GM23338 (cell line): ENCODE data around the gene SH2D3C. TPM values are rescaled to one million over a fixed set of nuclear protein-coding genes. Genes with fewer than 3 reads are reported as not detected.
A peak's percentile ranks its signal among the peaks of the same experiment; 100 is the strongest.

Experiments used
- ATAC-seq: fragments of 200-7000 bp; cut with Tn5 transposase; 3 replicates; pipeline ENCODE4 v1.9.1; 2020
- DNase-seq: peaks from one replicate; pipeline ENCODE4 v3.0.0-alpha.2; 2015; ENCODE audit warnings: low spot score
- H2AFZ ChIP-seq: fragments of 200-600 bp; sonication (generic); 2 replicates; pipeline ENCODE4 v1.8.0; 2016; ENCODE audit warnings: antibody characterized with exemption, mild to moderate bottlenecking, moderate library complexity
- H3F3A ChIP-seq: fragments of 200-600 bp; sonication (generic); replicated peaks from 2 replicates; pipeline ENCODE4 v1.8.0; 2017; ENCODE audit warnings: antibody characterized with exemption, mixed run types, low read depth
- H3K27ac ChIP-seq: fragments of 200-600 bp; sonication (generic); 2 replicates; pipeline ENCODE4 v1.6.1; 2016; ENCODE audit warnings: low read depth
- H3K27me3 ChIP-seq: fragments of 200-600 bp; sonication (generic); 2 replicates; pipeline ENCODE4 v1.8.0; 2016; ENCODE audit warnings: mild to moderate bottlenecking, mixed run types, moderate library complexity; ENCODE audit not compliant: insufficient read depth
- H3K36me3 ChIP-seq: fragments of 200-600 bp; sonication (generic); 2 replicates; pipeline ENCODE4 v1.8.0; 2016; ENCODE audit warnings: mild to moderate bottlenecking; ENCODE audit not compliant: insufficient read depth
- H3K4me1 ChIP-seq: fragments of 200-600 bp; sonication (generic); 2 replicates; pipeline ENCODE4 v1.8.0; 2016; ENCODE audit warnings: mild to moderate bottlenecking, moderate library complexity; ENCODE audit not compliant: insufficient read depth
- H3K4me2 ChIP-seq: fragments of 200-600 bp; sonication (generic); 2 replicates; pipeline ENCODE4 v1.7.1; 2017; ENCODE audit warnings: mixed run types
- H3K4me3 ChIP-seq: fragments of 200-600 bp; sonication (generic); 2 replicates; pipeline ENCODE4 v1.6.1; 2016; ENCODE audit warnings: mixed run types
- H3K79me2 ChIP-seq: fragments of 200-600 bp; sonication (generic); replicated peaks from 2 replicates; pipeline ENCODE4 v1.8.0; 2017; ENCODE audit warnings: mild to moderate bottlenecking; ENCODE audit not compliant: insufficient read depth
- H3K9me2 ChIP-seq: fragments of 200-600 bp; sonication (generic); 2 replicates; pipeline ENCODE4 v1.8.0; 2017; ENCODE audit not compliant: insufficient read depth
- H4K20me1 ChIP-seq: fragments of 200-600 bp; sonication (generic); replicated peaks from 2 replicates; pipeline ENCODE4 v1.8.0; 2017; ENCODE audit warnings: mild to moderate bottlenecking; ENCODE audit not compliant: insufficient read depth
- H3K27ac Mint-ChIP-seq: 2 replicates; pipeline ENCODE4 v1.8.0; 2020; ENCODE audit warnings: inconsistent platforms, mild to moderate bottlenecking, moderate library complexity, mixed read lengths
- H3K27me3 Mint-ChIP-seq: 3 replicates; pipeline ENCODE4 v1.8.0; 2022; ENCODE audit warnings: low read depth, mild to moderate bottlenecking, moderate library complexity, mixed read lengths, inconsistent platforms; ENCODE audit not compliant: insufficient read depth, poor library complexity
- H3K36me3 Mint-ChIP-seq: 3 replicates; pipeline ENCODE4 v1.8.0; 2021; ENCODE audit warnings: low read depth, mild to moderate bottlenecking, inconsistent platforms, moderate library complexity, mixed read lengths
- H3K4me1 Mint-ChIP-seq: 3 replicates; pipeline ENCODE4 v1.8.0; 2020; ENCODE audit warnings: mild to moderate bottlenecking, inconsistent platforms, mixed read lengths
- H3K4me3 Mint-ChIP-seq: 3 replicates; pipeline ENCODE4 v1.8.0; 2021; ENCODE audit warnings: moderate library complexity, mild to moderate bottlenecking, inconsistent platforms, mixed read lengths
- H3K9me3 Mint-ChIP-seq: 3 replicates; pipeline ENCODE4 v1.8.0; 2020; ENCODE audit warnings: moderate library complexity, mild to moderate bottlenecking, inconsistent platforms, mixed read lengths
- CREB1 ChIP-seq: fragments of 250-450 bp; sonication (Bioruptor Pico); IDR thresholded peaks from 2 replicates; pipeline ENCODE4 v1.5.0; 2020; ENCODE audit warnings: low read depth, mild to moderate bottlenecking, moderate library complexity
- CTCF ChIP-seq, 2 experiments: fragments of 200-600 bp in 1 of 2; sonication (generic) in 1 of 2; conservative IDR thresholded peaks; 2 replicates each; pipeline versions ENCODE4 v1.5.1 to v1.6.1; 2016 to 2017; ENCODE audit warnings: antibody characterized with exemption in 2 of 2, low read depth in 2 of 2, mild to moderate bottlenecking in 2 of 2, moderate library complexity in 1 of 2
- ETS1 ChIP-seq: IDR thresholded peaks from 2 replicates; pipeline ENCODE4 v1.6.1; 2016; ENCODE audit warnings: antibody characterized with exemption
- EZH2phosphoT487 ChIP-seq: fragments of 200-600 bp; sonication (generic); IDR thresholded peaks from one replicate; pipeline ENCODE4 v1.8.1; 2018; ENCODE audit warnings: antibody characterized with exemption; ENCODE audit not compliant: unreplicated experiment
- NANOG ChIP-seq: IDR thresholded peaks from 2 replicates; pipeline ENCODE4 v1.6.1; 2016; ENCODE audit warnings: antibody characterized with exemption, borderline replicate concordance
- POLR2AphosphoS5 ChIP-seq: IDR thresholded peaks from 2 replicates; pipeline ENCODE4 v1.6.1; 2016; ENCODE audit warnings: antibody characterized with exemption, low read depth
- REST ChIP-seq: IDR thresholded peaks from one replicate; pipeline ENCODE4 v1.6.1; 2018; ENCODE audit warnings: antibody characterized with exemption; ENCODE audit not compliant: unreplicated experiment
- polyA plus RNA-seq: library from polyadenylated mRNA; unstranded; fragments of >200 nt; fragmentation: Nextera tagmentation; extraction: Ambion mirVana; gene quantifications from 2 replicates; pipeline ENCODE4 v1.2.1, GENCODE V29; 2016
- total RNA-seq: library from RNA; depleted of rRNA; stranded (reverse); fragments of >200 nt; shearing (Covaris generic); gene quantifications from 2 replicates; pipeline ENCODE4 v1.2.3, GENCODE V29; 2014

The SH2D3C gene
- total and polyA plus RNA-seq, 2 experiments from 2014 or later, result 4.2 to 4.5 TPM

GRCh38 chr9:127734747-127735529 lies 43.5 kb downstream of the SH2D3C start, which contains the start of gene TOR2A:
TOR2A (minus strand) TSS chr9:127735294; CDS start chr9:127735270, 24 bp downstream.
- Histone ChIP-seq H3K4me3 (peak within 1 kb of the TSS; percentile 91), H3K4me1 (peaks cover 9% of the 10 kb centered on the region; the same call in 1 of the 2 replicates), H2AFZ (peak within 1 kb of the TSS; percentile 95), H3K27ac (no peak within 1 kb of the TSS), H3K79me2 (no peaks in the 10 kb centered on the region), H3K36me3 (no peaks in the 10 kb centered on the region), H4K20me1 (no peaks in the 10 kb centered on the region), H3K4me2 (peak within 1 kb of the TSS; percentile 91), H3K9me2 (no peaks in the 10 kb centered on the region), H3K27me3 (no peaks in the 10 kb centered on the region), H3F3A (no peaks in the 10 kb centered on the region)
- Mint-ChIP-seq H3K27me3 (peaks cover 15% of the 10 kb centered on the region), H3K27ac (no peak within 1 kb of the TSS), H3K4me3 (peak within 1 kb of the TSS; percentile 81), H3K9me3 (no peaks in the 10 kb centered on the region; the same call in 2 of the 3 replicates), H3K36me3 (no peaks in the 10 kb centered on the region), H3K4me1 (peaks cover 11% of the 10 kb centered on the region)
- DNase-seq (peak; percentile 99), ATAC-seq (peak; percentile 89)
- peak; percentile 58; the same call in 1 of the 2 replicates for TF ChIP-seq POLR2AphosphoS5
- TF ChIP-seq EZH2phosphoT487, result no peak
- TF ChIP-seq CTCF (conservative IDR thresholded peaks at IDR 0.05; ENCODE audit: low read depth in 2 of 2), result peak; percentile 86 to 99
- peak; percentile 96 for TF ChIP-seq ETS1
- TF ChIP-seq CREB1 (CRISPR knock-in tag), result peak; percentile 76

GRCh38 chr9:127734247-127734746 lies 44.2 kb downstream of the SH2D3C start:
- Mint-ChIP-seq H3K27me3 (peaks cover 15% of the 10 kb centered on the region), H3K4me3 (peak overlapping the region; percentile 81; the same call in 2 of the 3 replicates), H3K9me3 (no peaks in the 10 kb centered on the region; the same call in 2 of the 3 replicates), H3K36me3 (no peaks in the 10 kb centered on the region), H3K27ac (no peak overlapping the region), H3K4me1 (peaks cover 11% of the 10 kb centered on the region)
- no peak overlapping the region for H3K27ac ChIP-seq
- H3K4me2 ChIP-seq, result peak overlapping the region; percentile 91
- H3K4me3 ChIP-seq, result peak overlapping the region; percentile 91
- DNase-seq (no peak), ATAC-seq (peak; percentile 29)
- H3K79me2 ChIP-seq, result no peaks in the 10 kb centered on the region
- peaks cover 9% of the 10 kb centered on the region; the same call in 1 of the 2 replicates for H3K4me1 ChIP-seq
- no peaks in the 10 kb centered on the region for H3K36me3 ChIP-seq
- no peaks in the 10 kb centered on the region for H3F3A ChIP-seq
- TF ChIP-seq POLR2AphosphoS5 (no peak), REST (no peak), CREB1 (CRISPR knock-in tag) (0 out of 2 replicates have a peak, but pooled peaks have one; percentile 10), NANOG (no peak), CTCF (conservative IDR thresholded peaks at IDR 0.05; ENCODE audit: low read depth in 2 of 2) (peak in 1 of 2 experiments; percentile 98; a peak in 1 of 4 replicates)
- no peaks in the 10 kb centered on the region for H4K20me1 ChIP-seq
- H2AFZ ChIP-seq, result peak overlapping the region; percentile 95; the same call in 1 of the 2 replicates
- no peaks in the 10 kb centered on the region for H3K27me3 ChIP-seq
- no peaks in the 10 kb centered on the region for H3K9me2 ChIP-seq
